ENCODE data around the gene GFPT2. TPM values are rescaled to one million over a fixed set of nuclear protein-coding genes. Genes with fewer than 3 reads are reported as not detected.

The GFPT2 gene
- total and polyA plus RNA-seq, 2 experiments from 2014 or later = 45.2 to 75.3 TPM

DNA sequence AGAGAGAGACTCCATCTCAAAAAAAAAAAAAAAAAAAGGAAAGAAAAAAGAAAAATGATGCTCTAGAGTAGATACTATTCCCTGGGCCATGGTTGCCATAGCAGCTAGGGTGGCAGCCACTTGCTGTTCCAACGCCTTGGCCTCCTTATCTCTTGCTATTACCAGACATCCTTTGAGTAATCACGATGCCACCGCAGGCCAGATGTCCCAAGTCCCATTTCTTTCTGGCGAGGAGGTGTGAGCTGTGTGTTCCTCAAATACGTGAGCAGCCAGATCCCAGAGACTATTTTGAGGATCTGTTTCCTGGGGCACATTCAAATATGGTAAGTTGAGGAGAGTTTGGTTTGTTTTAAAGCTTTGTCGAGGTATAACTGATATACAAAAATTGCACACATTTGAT is 23.4 kb upstream of the GFPT2 start:
- WGBS, 2 experiments (ENCODE audit: low coverage in 1 of 2, low lambda C conversion rate in 2 of 2, missing lambda C conversion rate in 2 of 2) = 61 to 69% methylated on average over 6 of the region's 6 CpGs
- in situ Hi-C loops (cut with MboI) = no loop called here
- no peak for DNase-seq
- H3K79me2 ChIP-seq (ENCODE audit: insufficient read depth) = no peaks in the 10 kb centered on the region
- H3K36me3 ChIP-seq (ENCODE audit: low read depth) = no peaks in the 10 kb centered on the region
- no peaks in the 10 kb centered on the region for H3K9me3 ChIP-seq (ENCODE audit: low read depth)
- no peak overlapping the region for H2AFZ ChIP-seq
- no peak overlapping the region for H3K4me2 ChIP-seq (ENCODE audit: unreplicated experiment)
- 0 out of 2 replicates have a peak, but pooled peaks cover 7% of the 10 kb centered on the region for H3K27me3 ChIP-seq (replicated peaks; ENCODE audit: insufficient read depth)
- H3K9me2 ChIP-seq (ENCODE audit: insufficient read depth) = no peaks in the 10 kb centered on the region
- H3K9ac ChIP-seq = no peak overlapping the region
- H4K20me1 ChIP-seq (ENCODE audit: insufficient read depth) = no peaks in the 10 kb centered on the region
- H3K4me1 ChIP-seq (ENCODE audit: insufficient read depth) = no peaks in the 10 kb centered on the region
- TF ChIP-seq EZH2phosphoT487 (IDR thresholded peaks at IDR 0.05; ENCODE audit: insufficient read depth, low read depth) = no peak
- TF ChIP-seq EZH2 (IDR thresholded peaks at IDR 0.05; ENCODE audit: insufficient read depth, poor library complexity, severe bottlenecking) = no peak
- no peak overlapping the region for H3K27ac ChIP-seq
- no peak overlapping the region for H3K4me3 ChIP-seq
- H3F3A ChIP-seq (ENCODE audit: insufficient read depth) = no peaks in the 10 kb centered on the region

DNA sequence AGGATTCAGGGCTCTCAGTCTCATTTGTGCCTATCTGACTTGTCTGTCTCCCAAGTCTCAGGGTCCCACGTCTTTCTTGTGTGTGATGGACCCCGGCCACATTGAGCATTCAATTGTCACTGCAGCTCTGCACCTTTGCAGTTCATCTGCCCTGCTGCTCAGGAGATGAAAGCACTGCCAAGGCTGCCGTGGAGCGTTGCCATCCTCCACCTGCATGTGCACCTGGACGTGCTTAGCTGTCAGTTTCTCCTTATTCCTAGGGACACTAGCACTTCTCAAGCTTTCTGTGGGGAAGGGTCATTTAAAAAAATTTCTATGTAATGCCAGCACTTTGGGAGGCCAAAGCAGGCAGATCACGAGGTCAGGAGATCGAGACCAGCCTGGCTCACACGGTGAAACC is 22.8 kb upstream of the GFPT2 start:
- Histone ChIP-seq H3K79me2 (ENCODE audit: insufficient read depth) (no peaks in the 10 kb centered on the region), H3K27ac (no peak overlapping the region), H3K4me1 (ENCODE audit: insufficient read depth) (no peaks in the 10 kb centered on the region), H3K36me3 (ENCODE audit: low read depth) (no peaks in the 10 kb centered on the region), H3K9me3 (ENCODE audit: low read depth) (no peaks in the 10 kb centered on the region), H3K4me3 (no peak overlapping the region), H3K27me3 (replicated peaks; ENCODE audit: insufficient read depth) (0 out of 2 replicates have a peak, but pooled peaks cover 7% of the 10 kb centered on the region), H3K4me2 (ENCODE audit: unreplicated experiment) (no peak overlapping the region), H2AFZ (no peak overlapping the region), H4K20me1 (ENCODE audit: insufficient read depth) (no peaks in the 10 kb centered on the region), H3K9ac (no peak overlapping the region), H3F3A (ENCODE audit: insufficient read depth) (no peaks in the 10 kb centered on the region), H3K9me2 (ENCODE audit: insufficient read depth) (no peaks in the 10 kb centered on the region)
- no peak for DNase-seq
- in situ Hi-C loops (cut with MboI) = no loop called here
- WGBS, 2 experiments (ENCODE audit: low coverage in 1 of 2, low lambda C conversion rate in 2 of 2, missing lambda C conversion rate in 2 of 2) = 68 to 72% methylated on average over 8 of the region's 8 CpGs
- TF ChIP-seq EZH2 (IDR thresholded peaks at IDR 0.05; ENCODE audit: insufficient read depth, poor library complexity, severe bottlenecking) = no peak
- no peak for TF ChIP-seq EZH2phosphoT487 (IDR thresholded peaks at IDR 0.05; ENCODE audit: insufficient read depth, low read depth)

DNA sequence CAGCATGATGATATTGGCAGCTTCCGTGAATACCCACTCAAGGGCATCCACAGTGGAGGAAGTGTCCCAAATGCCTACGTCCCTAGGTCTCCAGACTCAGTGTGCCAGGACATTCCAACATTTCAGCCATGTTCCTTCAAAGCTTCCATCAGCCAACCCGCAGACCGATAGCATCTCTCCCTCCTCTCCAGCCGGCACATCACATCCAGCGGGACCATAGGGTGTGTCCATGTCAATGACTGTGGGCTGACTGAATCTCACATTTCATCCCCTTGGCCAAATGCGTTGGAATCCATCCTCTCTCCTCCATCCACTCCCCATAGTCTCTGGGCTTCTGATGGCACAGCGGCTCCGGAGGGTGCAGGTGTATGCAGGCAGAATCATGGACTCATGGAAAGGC is 22.2 kb upstream of the GFPT2 start:
- Histone ChIP-seq H3K27ac (no peak overlapping the region), H3F3A (ENCODE audit: insufficient read depth) (no peaks in the 10 kb centered on the region), H3K4me3 (no peak overlapping the region), H3K27me3 (replicated peaks; ENCODE audit: insufficient read depth) (0 out of 2 replicates have a peak, but pooled peaks cover 7% of the 10 kb centered on the region), H3K36me3 (ENCODE audit: low read depth) (no peaks in the 10 kb centered on the region), H3K9ac (no peak overlapping the region), H3K79me2 (ENCODE audit: insufficient read depth) (no peaks in the 10 kb centered on the region), H3K9me2 (ENCODE audit: insufficient read depth) (no peaks in the 10 kb centered on the region), H3K9me3 (ENCODE audit: low read depth) (no peaks in the 10 kb centered on the region), H3K4me2 (ENCODE audit: unreplicated experiment) (no peak overlapping the region), H2AFZ (no peak overlapping the region), H3K4me1 (ENCODE audit: insufficient read depth) (no peaks in the 10 kb centered on the region), H4K20me1 (ENCODE audit: insufficient read depth) (no peaks in the 10 kb centered on the region)
- WGBS, 2 experiments (ENCODE audit: low coverage in 1 of 2, low lambda C conversion rate in 2 of 2, missing lambda C conversion rate in 2 of 2) = 57 to 61% methylated on average over 9 of the region's 9 CpGs
- in situ Hi-C loops (cut with MboI) = no loop called here
- TF ChIP-seq EZH2phosphoT487 (IDR thresholded peaks at IDR 0.05; ENCODE audit: insufficient read depth, low read depth) (no peak), EZH2 (IDR thresholded peaks at IDR 0.05; ENCODE audit: insufficient read depth, poor library complexity, severe bottlenecking) (no peak)
- DNase-seq = no peak

DNA sequence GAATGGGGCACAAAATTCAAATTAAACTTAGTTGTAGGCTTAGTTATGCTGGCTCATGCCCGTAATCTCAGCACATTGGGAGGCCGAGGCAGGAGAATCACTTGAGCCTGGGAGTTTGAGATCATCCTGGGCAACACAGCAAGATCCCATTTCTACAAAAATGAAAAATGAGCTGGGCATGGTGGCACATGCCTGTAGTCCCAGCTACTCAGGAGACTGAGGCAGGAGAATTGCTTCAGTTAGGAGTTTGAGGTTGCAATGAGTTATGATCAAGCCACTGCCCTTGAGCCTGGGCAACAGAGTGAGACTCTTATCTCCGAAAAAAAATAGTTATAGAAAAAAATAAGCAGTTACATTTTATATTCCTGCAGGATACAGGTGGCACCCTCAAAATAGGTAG is 20.7 kb upstream of the GFPT2 start:
- Histone ChIP-seq H3K4me3 (no peak overlapping the region), H3K79me2 (ENCODE audit: insufficient read depth) (no peaks in the 10 kb centered on the region), H3K4me2 (ENCODE audit: unreplicated experiment) (no peak overlapping the region), H3K36me3 (ENCODE audit: low read depth) (no peaks in the 10 kb centered on the region), H3K27ac (no peak overlapping the region), H3K9ac (no peak overlapping the region), H2AFZ (no peak overlapping the region), H3K9me3 (ENCODE audit: low read depth) (no peaks in the 10 kb centered on the region), H3F3A (ENCODE audit: insufficient read depth) (no peaks in the 10 kb centered on the region), H3K27me3 (replicated peaks; ENCODE audit: insufficient read depth) (0 out of 2 replicates have a peak, but pooled peaks cover 7% of the 10 kb centered on the region), H3K4me1 (ENCODE audit: insufficient read depth) (no peaks in the 10 kb centered on the region), H3K9me2 (ENCODE audit: insufficient read depth) (no peaks in the 10 kb centered on the region), H4K20me1 (ENCODE audit: insufficient read depth) (no peaks in the 10 kb centered on the region)
- TF ChIP-seq EZH2 (IDR thresholded peaks at IDR 0.05; ENCODE audit: insufficient read depth, poor library complexity, severe bottlenecking) (no peak), EZH2phosphoT487 (IDR thresholded peaks at IDR 0.05; ENCODE audit: insufficient read depth, low read depth) (no peak)
- WGBS, 2 experiments (ENCODE audit: low coverage in 1 of 2, low lambda C conversion rate in 2 of 2, missing lambda C conversion rate in 2 of 2) = 78 to 84% methylated on average over 3 of the region's 3 CpGs
- in situ Hi-C loops (cut with MboI) = no loop called here
- DNase-seq = no peak

DNA sequence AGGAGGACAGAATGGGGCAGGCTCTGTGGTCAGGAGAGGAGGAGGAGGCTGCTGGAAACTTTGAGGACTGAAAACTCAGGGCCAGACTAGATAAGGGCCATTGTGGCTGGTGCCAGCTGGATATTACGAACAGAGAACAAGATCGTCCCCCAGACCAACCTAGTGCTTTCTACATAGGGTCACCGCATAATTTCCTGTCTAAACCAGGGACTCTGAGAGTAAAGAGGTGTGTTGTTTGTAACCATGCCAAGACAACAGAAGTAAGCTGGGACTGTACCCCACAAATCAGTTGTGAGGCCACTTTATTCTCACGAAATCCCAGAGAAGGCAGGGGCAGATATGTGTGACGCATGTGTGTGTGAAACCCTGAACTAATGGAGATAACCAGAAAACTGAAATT is 20.3 kb upstream of the GFPT2 start:
- DNase-seq = no peak
- Histone ChIP-seq H3K79me2 (ENCODE audit: insufficient read depth) (no peaks in the 10 kb centered on the region), H3K4me2 (ENCODE audit: unreplicated experiment) (no peak overlapping the region), H3K9ac (no peak overlapping the region), H3K4me1 (ENCODE audit: insufficient read depth) (no peaks in the 10 kb centered on the region), H3K36me3 (ENCODE audit: low read depth) (no peaks in the 10 kb centered on the region), H3K27me3 (replicated peaks; ENCODE audit: insufficient read depth) (0 out of 2 replicates have a peak, but pooled peaks cover 7% of the 10 kb centered on the region), H3K4me3 (no peak overlapping the region), H3F3A (ENCODE audit: insufficient read depth) (no peaks in the 10 kb centered on the region), H3K9me3 (ENCODE audit: low read depth) (no peaks in the 10 kb centered on the region), H3K27ac (no peak overlapping the region), H4K20me1 (ENCODE audit: insufficient read depth) (no peaks in the 10 kb centered on the region), H2AFZ (no peak overlapping the region), H3K9me2 (ENCODE audit: insufficient read depth) (no peaks in the 10 kb centered on the region)
- in situ Hi-C loops (cut with MboI) = no loop called here
- TF ChIP-seq EZH2phosphoT487 (IDR thresholded peaks at IDR 0.05; ENCODE audit: insufficient read depth, low read depth) (no peak), EZH2 (IDR thresholded peaks at IDR 0.05; ENCODE audit: insufficient read depth, poor library complexity, severe bottlenecking) (no peak)
- 82 to 94% methylated on average over 5 of the region's 5 CpGs for WGBS, 2 experiments (ENCODE audit: low coverage in 1 of 2, low lambda C conversion rate in 2 of 2, missing lambda C conversion rate in 2 of 2)
